Measurements from ENCODE around the gene IFT57.
A peak's percentile ranks its signal among the peaks of the same experiment; 100 is the strongest.

- TF ChIP-seq SMC3 (IDR thresholded peaks at IDR 0.05; ENCODE audit: borderline replicate concordance, low read length) (0 out of 2 replicates have a peak, but pooled peaks have one; percentile 2), RFX5 (IDR thresholded peaks at IDR 0.05; ENCODE audit: low read depth, low read length) (no peak), SUZ12 (IDR thresholded peaks at IDR 0.05; ENCODE audit: unreplicated experiment) (no peak), POLR2A (IDR thresholded peaks at IDR 0.05; ENCODE audit: low read depth, low read length) (peak; percentile 99), NBN (IDR thresholded peaks at IDR 0.05) (peak; percentile 17; the same call in 1 of the 2 replicates)
Measured at GRCh38 chr3:108125550-108126071, 96.6 kb downstream of the IFT57 start.
